AG09309 (cell line): ENCODE results near the gene RBM38.

Experiments used
- DNase-seq: peaks from one replicate; pipeline ENCODE4 v3.0.0-alpha.2; 2010; ENCODE audit warnings: low read depth
- H3K4me3 ChIP-seq: 2 replicates; pipeline ENCODE4 v1.5.1; 2011; ENCODE audit warnings: mild to moderate bottlenecking, low read depth, low read length, moderate library complexity; ENCODE audit not compliant: control insufficient read depth
- CTCF ChIP-seq: IDR thresholded peaks from 2 replicates; pipeline ENCODE4 v1.5.1; 2011; ENCODE audit warnings: mild to moderate bottlenecking, low read depth, low read length, inconsistent platforms; ENCODE audit not compliant: insufficient read depth, control insufficient read depth; ENCODE audit errors: missing control alignments

The RBM38 gene

DNA sequence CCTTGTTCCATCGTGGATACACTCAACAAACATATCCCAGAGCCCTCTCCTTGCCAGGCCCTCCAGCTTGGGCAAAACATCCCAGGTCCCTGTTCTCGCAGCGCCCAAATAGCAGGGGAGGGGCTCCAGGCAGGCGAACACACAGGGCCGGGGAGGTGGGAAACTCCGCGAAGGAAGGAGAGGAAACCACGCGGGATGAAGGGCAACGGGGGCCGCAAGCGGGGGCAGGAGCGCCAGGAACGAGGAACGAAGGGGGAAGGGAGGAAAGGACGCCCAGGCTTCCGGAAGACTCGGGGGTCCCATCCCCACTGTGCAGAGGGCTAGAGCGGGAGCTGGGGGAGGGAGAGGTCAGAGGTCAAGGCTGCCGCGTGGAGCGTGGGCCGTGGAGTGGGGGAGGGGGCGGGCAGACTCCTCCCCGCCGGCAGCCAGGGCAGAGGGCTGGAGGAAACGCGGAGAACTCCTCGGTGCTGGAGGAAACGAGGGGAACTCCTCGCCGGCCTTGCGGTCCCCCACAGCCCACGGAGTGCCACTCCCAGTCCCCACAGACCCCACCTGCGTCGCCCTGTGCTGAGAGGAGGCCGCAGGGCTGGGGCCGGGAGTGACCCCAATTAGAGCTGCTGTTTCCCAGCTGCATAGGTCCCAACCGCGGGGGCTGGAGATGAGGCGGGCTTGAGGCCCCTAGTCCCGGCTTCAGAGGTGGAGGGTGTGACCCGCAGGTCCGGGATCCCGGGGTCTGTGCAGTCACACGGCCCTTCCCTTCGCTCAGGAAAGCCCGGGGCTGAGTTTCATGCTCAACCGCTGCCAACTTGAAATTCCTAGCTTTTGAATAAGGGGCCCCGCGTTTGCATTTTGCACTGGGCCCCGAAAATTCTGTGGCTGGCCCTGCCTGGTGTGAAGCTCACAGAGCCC, 1.2 kb upstream of the RBM38 start:
- H3K4me3 ChIP-seq: no peak overlapping the region
- no peak for DNase-seq
- no peak for TF ChIP-seq CTCF

DNA sequence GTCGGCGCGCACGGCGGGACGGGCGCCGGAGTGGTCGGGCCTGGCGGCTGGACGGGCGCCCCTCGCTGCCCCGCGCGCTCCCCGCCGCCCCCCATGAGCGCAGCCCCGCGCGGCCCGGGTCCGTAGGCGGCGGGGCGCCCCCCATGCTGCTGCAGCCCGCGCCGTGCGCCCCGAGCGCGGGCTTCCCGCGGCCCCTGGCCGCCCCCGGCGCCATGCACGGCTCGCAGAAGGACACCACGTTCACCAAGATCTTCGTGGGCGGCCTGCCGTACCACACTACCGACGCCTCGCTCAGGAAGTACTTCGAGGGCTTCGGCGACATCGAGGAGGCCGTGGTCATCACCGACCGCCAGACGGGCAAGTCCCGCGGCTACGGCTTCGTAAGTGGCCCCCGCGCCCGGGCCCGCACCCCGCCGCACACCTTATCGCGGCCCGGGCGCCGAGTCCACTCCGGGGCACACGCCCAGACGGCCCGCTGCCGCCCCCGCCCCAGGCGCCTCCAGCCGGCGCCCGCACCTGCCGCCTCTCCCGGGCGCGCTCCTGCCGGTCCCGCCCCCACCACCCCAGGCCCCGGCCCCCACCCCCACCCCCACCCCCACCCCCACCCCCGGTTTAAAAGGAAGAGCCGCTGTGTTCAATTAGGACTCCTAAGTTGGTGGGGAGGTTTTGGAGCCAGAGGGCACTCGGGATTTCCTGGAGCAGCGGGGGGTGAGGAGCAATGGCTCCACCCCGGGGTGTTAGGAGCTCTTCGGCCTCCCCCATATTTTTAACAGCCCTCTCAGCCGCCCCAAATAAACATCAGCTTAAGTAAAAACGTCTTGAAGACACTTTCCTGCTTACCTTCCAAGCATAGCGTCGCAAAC, 474 bp downstream of the RBM38 start:
- H3K4me3 ChIP-seq: peak overlapping the region; percentile 55
- no peak for TF ChIP-seq CTCF
- DNase-seq: no peak

DNA sequence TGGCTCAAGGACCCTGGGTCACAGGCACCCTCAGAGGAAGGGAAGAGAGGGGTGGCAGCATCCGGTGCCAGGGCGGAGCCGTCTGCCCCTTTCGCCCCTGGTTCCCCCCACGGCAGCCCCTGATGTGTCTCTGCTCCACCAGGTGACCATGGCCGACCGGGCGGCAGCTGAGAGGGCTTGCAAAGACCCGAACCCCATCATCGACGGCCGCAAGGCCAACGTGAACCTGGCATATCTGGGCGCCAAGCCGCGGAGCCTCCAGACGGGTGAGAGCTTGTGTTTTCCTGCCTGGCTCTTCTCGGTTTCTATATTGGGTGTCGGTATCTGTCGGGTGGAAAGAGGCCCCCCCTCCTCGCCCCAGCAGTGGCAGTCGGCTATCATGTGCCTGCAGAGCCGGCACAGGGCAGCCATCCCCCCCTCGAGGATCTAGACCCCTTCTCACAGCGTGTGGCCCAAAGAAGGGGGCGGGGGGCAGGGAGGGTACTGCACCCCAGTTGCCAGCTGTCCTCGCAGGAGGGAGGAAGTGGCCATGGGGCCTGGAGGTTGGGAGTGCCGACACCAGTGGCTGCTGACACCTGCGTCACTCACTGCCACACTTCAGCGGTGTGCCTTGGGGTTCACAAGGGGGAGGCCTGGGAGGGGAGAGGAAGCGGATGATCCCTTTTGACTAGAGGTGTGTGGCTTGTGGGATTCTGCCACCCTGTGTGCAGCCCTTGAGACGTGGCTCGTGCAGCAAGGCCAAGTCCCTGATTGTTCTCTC, 1.5 kb downstream of the RBM38 start:
- DNase-seq: no peak
- no peak for TF ChIP-seq CTCF
- peak overlapping the region; percentile 55 for H3K4me3 ChIP-seq

DNA sequence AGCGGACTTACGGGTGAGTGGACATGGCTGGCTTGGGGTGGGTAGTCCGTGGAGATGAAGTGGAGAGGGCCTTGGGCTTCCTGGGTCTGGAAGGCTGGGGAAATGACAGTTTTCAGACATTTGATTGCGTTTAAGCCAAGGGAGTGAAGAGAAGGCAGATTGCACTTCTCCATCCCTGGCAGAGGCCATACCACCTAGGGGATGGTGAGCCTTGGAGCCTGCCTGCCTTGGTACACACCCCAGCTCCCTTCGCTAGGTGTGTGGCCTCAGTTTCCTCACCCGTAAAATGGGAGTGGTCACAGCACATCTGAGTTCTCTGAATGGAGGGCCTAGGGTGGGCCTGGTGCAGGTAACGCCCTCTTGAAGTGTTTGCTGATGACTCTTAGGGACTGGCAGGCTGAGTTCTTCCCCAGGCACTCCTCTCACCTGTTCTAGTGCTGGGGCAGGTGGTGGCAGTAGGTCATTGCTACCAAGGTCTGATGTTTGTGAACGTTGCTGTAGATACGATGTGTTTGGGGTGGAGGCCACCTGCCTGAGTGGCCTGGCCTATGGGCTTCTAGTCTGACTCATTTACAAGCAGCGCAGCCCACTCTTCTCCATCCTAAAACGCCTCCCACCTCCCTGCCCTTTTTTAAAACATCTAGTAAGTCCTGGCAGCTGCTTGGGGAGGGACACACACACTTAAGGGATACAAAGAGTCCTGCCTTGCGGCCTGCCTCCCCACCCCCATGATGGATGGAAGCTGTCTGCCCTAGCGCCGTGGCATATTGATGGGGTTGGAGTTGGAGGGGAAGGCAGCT, 2.3 kb downstream of the RBM38 start:
- no peak for DNase-seq

More for the DNA sequence above, 2.3 kb downstream of the RBM38 start:
- H3K4me3 ChIP-seq: no peak overlapping the region
- no peak for TF ChIP-seq CTCF
